ENCODE measurements around the gene MIF4GD.

MIF4GD gene

GRCh38 chr17:75240394-75241142 lies 30.5 kb downstream of the MIF4GD start:
- H3K27me3 ChIP-seq, result no peaks in the 10 kb centered on the region
- H3K9ac ChIP-seq, result peak overlapping the region in 7 of 11 experiments; percentile 11 to 71 (median 38); a peak in 9 of 22 replicates
- peaks cover 50 to 84% (median 70%) of the 10 kb centered on the region in 10 experiments for H3K4me1 ChIP-seq
- no peak overlapping the region for H3K4me3 ChIP-seq
- peaks cover 83 to 100% (median 92%) of the 10 kb centered on the region in 11 experiments for H3K36me3 ChIP-seq
- H3K27ac ChIP-seq, result peak overlapping the region in 8 of 11 experiments; percentile 23 to 89 (median 58); a peak in 13 of 22 replicates
- H4K20me1 ChIP-seq, result peaks cover 0 to 75% (median 11%) of the 10 kb centered on the region in 11 experiments; a peak in 12 of 22 replicates
- no peaks in the 10 kb centered on the region for H3K9me3 ChIP-seq (replicated peaks in 1 of 11)
- no peak for TF ChIP-seq Cebpa-rat (IDR thresholded peaks at IDR 0.05)
- peak overlapping the region in 8 of 11 experiments; percentile 9 to 47 (median 26); a peak in 11 of 22 replicates for H3K4me2 ChIP-seq

DNA sequence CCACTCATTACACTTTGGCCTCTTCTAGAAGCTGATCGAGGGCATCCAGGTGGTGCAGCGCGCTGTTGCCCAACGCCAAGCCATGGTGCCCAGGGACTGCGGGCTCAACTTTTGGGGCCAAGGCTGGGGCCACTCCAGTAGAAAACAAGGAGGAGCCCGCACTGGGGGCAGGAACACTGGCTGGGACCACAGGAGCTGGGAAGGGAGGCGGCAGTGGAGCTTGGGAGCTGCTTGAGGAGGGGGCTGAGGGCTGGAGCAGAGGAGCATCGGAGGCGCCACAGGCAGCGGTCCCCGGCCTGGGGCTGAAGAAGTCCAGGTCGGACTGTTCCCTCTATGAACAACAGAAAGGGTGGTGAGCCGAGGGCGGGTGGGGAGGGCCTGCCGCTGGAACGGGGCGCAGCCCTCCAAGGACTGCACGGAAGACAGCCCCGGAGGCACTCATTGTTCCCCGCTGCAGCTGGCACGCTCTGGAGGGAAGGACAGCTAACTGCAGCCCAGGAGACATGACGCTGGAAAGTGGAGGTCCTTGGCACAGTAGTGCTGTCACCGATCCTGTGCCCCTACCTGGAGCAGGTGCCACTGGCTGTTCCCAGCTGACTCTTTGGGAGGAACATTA lies 31.1 kb downstream of the MIF4GD start:
- peak overlapping the region in 3 of 11 experiments; percentile 13 to 47 (median 30); a peak in 3 of 22 replicates for H3K4me2 ChIP-seq
- no peaks in the 10 kb centered on the region for H3K9me3 ChIP-seq (replicated peaks in 1 of 11)
- H3K4me1 ChIP-seq, result peaks cover 43 to 77% (median 63%) of the 10 kb centered on the region in 10 experiments
- H4K20me1 ChIP-seq, result peaks cover 0 to 74% (median 11%) of the 10 kb centered on the region in 11 experiments; a peak in 13 of 22 replicates
- no peaks in the 10 kb centered on the region for H3K27me3 ChIP-seq
- peak overlapping the region in 2 of 11 experiments; percentile 20 to 38; a peak in 2 of 22 replicates for H3K9ac ChIP-seq
- peak overlapping the region in 7 of 11 experiments; percentile 7 to 89 (median 37); a peak in 9 of 22 replicates for H3K27ac ChIP-seq
- peaks cover 87 to 100% (median 93%) of the 10 kb centered on the region in 11 experiments for H3K36me3 ChIP-seq
- TF ChIP-seq Cebpa-rat (IDR thresholded peaks at IDR 0.05), result no peak
- no peak overlapping the region for H3K4me3 ChIP-seq

GRCh38 chr17:75239214-75239613 lies 31.8 kb downstream of the MIF4GD start:
- H3K36me3 ChIP-seq, result peaks cover 94 to 100% (median 99%) of the 10 kb centered on the region in 11 experiments

GRCh38 chr17:75238684-75239191 lies 32.3 kb downstream of the MIF4GD start:
- TF ChIP-seq Cebpa-rat (IDR thresholded peaks at IDR 0.05), result no peak
- H3K4me2 ChIP-seq, result peak overlapping the region in 8 of 11 experiments; percentile 18 to 73 (median 62); a peak in 11 of 22 replicates
- no peaks in the 10 kb centered on the region for H3K9me3 ChIP-seq (replicated peaks in 1 of 11)
- H3K4me3 ChIP-seq, result no peak overlapping the region
- H3K36me3 ChIP-seq, result peaks cover 98 to 100% (median 99%) of the 10 kb centered on the region in 11 experiments
- H3K9ac ChIP-seq, result peak overlapping the region in 8 of 11 experiments; percentile 10 to 71 (median 58); a peak in 10 of 22 replicates
- H3K27me3 ChIP-seq, result no peaks in the 10 kb centered on the region
- peaks cover 31 to 66% (median 51%) of the 10 kb centered on the region in 10 experiments for H3K4me1 ChIP-seq
- peak overlapping the region in 8 of 11 experiments; percentile 46 to 84 (median 70); a peak in 14 of 22 replicates for H3K27ac ChIP-seq
- peaks cover 0 to 67% (median 10%) of the 10 kb centered on the region in 11 experiments; a peak in 12 of 22 replicates for H4K20me1 ChIP-seq

More at GRCh38 chr17:75239214-75239613, 31.8 kb downstream of the MIF4GD start:
- Histone ChIP-seq H3K27ac (peak overlapping the region in 5 of 11 experiments; percentile 7 to 84 (median 66); a peak in 5 of 22 replicates), H3K9me3 (replicated peaks in 1 of 11) (no peaks in the 10 kb centered on the region), H3K4me3 (no peak overlapping the region), H4K20me1 (peaks cover 0 to 72% (median 10%) of the 10 kb centered on the region in 11 experiments; a peak in 13 of 22 replicates), H3K4me1 (peaks cover 36 to 70% (median 56%) of the 10 kb centered on the region in 10 experiments), H3K4me2 (0 out of 22 replicates have a peak overlapping the region, but pooled peaks of 1 of the 11 experiments have one; percentile 24), H3K27me3 (no peaks in the 10 kb centered on the region), H3K9ac (peak overlapping the region in 5 of 11 experiments; percentile 10 to 56 (median 41); a peak in 3 of 22 replicates)
- TF ChIP-seq Cebpa-rat (IDR thresholded peaks at IDR 0.05), result no peak

GRCh38 chr17:75238020-75238580 lies 32.9 kb downstream of the MIF4GD start:
- Histone ChIP-seq H3K4me2 (peak overlapping the region in 9 of 11 experiments; percentile 6 to 73 (median 60); a peak in 16 of 22 replicates), H3K9me3 (replicated peaks in 1 of 11) (no peaks in the 10 kb centered on the region), H3K4me3 (no peak overlapping the region), H3K9ac (peak overlapping the region in 10 of 11 experiments; percentile 10 to 71 (median 57); a peak in 18 of 22 replicates), H4K20me1 (peaks cover 0 to 61% (median 10%) of the 10 kb centered on the region in 11 experiments; a peak in 12 of 22 replicates), H3K4me1 (peaks cover 25 to 59% (median 45%) of the 10 kb centered on the region in 10 experiments; a peak in 19 of 20 replicates), H3K27ac (peak overlapping the region in 8 of 11 experiments; percentile 46 to 84 (median 70); a peak in 16 of 22 replicates), H3K27me3 (no peaks in the 10 kb centered on the region), H3K36me3 (peaks cover 97 to 100% (median 99%) of the 10 kb centered on the region in 11 experiments)
- TF ChIP-seq Cebpa-rat (IDR thresholded peaks at IDR 0.05), result no peak

DNA sequence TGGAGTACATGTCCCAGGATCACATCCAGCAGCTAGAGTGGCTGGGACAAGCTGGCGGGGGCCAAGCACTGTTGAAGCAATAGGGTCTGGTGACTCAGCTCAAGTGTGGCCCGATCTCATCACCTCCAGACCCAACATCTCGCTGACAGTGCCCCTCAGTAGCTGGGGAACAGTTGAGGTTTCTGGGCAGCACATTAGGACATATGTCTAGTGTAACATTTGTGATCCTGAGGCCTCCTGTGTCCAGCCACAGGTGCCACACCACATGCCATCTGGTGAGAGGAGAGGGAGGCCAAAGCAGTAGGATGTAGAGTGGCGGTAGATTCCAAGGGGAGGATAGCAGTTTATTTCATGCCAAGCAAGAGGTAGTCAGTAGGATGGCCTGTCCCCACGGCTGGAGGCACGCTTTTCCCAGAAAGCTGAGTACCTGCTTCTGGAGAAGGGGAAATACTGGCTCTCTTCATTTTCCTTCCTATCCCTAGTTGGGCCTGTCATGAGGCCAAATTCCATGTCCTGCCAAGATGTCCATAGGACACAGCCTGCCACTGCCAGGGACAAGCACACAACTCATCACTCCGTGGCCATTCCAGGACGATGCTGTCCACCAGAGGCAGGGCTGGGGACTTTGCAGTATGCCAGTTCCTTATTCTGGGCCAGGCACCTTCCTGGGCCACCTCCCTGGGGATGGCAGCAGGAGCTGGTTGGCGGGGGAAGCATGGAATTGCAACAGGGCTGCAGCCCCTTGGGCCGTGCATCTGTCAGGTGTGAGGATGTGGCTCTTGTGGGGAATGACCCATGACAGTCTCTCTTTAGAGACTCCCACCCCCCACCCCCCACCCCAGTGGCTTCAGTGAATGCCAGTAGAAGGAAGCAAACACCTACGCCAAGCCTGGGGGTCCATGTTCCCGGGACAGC lies 33.7 kb downstream of the MIF4GD start:
- H3K36me3 ChIP-seq, result peaks cover 97 to 100% (median 99%) of the 10 kb centered on the region in 11 experiments

DNA sequence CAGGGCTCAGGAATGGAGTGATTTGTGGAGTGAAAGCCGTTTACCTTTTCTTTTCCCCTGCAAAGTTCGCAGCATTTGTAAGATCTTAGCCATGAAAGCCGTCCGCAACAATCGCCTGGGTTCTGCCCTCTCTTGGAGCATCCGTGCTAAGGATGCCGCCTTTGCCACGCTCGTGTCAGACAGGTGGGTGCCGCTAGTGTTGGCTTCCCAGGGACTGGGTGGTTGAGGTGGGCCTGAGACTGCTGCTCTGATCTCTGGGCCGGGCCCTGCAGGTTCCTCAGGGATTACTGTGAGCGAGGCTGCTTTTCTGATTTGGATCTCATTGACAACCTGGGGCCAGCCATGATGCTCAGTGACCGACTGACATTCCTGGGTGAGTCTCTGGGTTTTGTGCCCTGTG lies 38.2 kb downstream of the MIF4GD start:
- Histone ChIP-seq H3K4me1 (peaks cover 24 to 53% (median 48%) of the 10 kb centered on the region in 10 experiments), H3K9ac (no peak overlapping the region; a peak in 4 of 22 replicates), H3K9me3 (replicated peaks in 1 of 11) (no peaks in the 10 kb centered on the region), H3K4me3 (no peak overlapping the region), H3K27me3 (no peaks in the 10 kb centered on the region), H3K27ac (peak overlapping the region in 6 of 11 experiments; percentile 14 to 97 (median 96); a peak in 10 of 22 replicates), H3K4me2 (no peak overlapping the region), H4K20me1 (peaks cover 0 to 20% (median 0%) of the 10 kb centered on the region in 11 experiments; a peak in 8 of 22 replicates), H3K36me3 (peaks cover 80 to 92% (median 85%) of the 10 kb centered on the region in 11 experiments)
- TF ChIP-seq Cebpa-rat (IDR thresholded peaks at IDR 0.05), result no peak

More for the DNA sequence above, 33.7 kb downstream of the MIF4GD start:
- TF ChIP-seq Cebpa-rat (IDR thresholded peaks at IDR 0.05), result 0 out of 22 replicates have a peak, but pooled peaks of 1 of the 11 experiments have one; percentile 19
- Histone ChIP-seq H4K20me1 (peaks cover 0 to 53% (median 10%) of the 10 kb centered on the region in 11 experiments; a peak in 12 of 22 replicates), H3K9ac (peak overlapping the region in 9 of 11 experiments; percentile 13 to 71 (median 58); a peak in 16 of 22 replicates), H3K4me1 (peaks cover 18 to 52% (median 38%) of the 10 kb centered on the region in 10 experiments; a peak in 19 of 20 replicates), H3K4me2 (peak overlapping the region in 8 of 11 experiments; percentile 18 to 73 (median 62); a peak in 15 of 22 replicates), H3K9me3 (replicated peaks in 1 of 11) (no peaks in the 10 kb centered on the region), H3K27ac (peak overlapping the region in 8 of 11 experiments; percentile 46 to 84 (median 70); a peak in 16 of 22 replicates), H3K27me3 (no peaks in the 10 kb centered on the region), H3K4me3 (no peak overlapping the region)
